Measurements from ENCODE around the gene TRIM71. TPM values are rescaled to one million over a fixed set of nuclear protein-coding genes. Genes with fewer than 3 reads are reported as not detected.

Gene TRIM71
- total RNA-seq, 1 experiment from 2014 or later, result 376 TPM

DNA sequence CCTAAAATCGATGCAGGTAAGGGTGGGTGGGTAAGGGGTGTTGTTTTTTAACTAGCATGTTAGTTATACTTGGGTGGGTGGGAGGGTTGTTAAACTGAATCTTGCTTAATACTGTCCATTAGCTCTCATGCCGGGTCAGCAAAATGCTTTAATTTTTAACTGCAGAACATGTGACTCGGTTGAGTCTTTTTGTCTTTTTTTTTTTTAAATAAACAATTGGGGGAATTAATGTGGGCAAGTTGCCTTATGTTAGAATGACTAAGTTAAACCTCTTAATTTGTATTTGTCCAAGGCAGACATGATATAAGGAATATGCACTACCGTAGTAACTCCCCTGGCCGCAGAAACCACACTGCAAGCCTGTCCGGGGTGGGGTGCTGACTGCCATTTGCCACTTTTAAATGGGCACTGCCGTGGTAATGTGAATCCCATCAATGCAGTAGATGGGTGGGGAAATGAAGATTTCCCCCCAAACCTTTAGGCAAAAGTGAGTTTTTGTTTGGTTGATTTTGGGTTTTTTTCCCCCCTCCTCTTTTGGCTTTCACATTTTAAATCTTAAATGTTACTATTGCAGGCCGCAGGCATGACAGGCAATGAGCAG, 79.3 kb downstream of the TRIM71 start:
- H3K14ac ChIP-seq (ENCODE audit: insufficient read depth, low read length), result no peak overlapping the region
- Mint-ChIP-seq H3K4me3 (no peak overlapping the region), H3K27ac (peak overlapping the region in 2 of 3 experiments; percentile 49 to 95; a peak in 3 of 7 replicates), H3K9me3 (peaks cover 0 to 6% of the 10 kb centered on the region in 2 experiments; a peak in 3 of 5 replicates), H3K27me3 (ENCODE audit: low read depth) (peaks cover 2% of the 10 kb centered on the region; the same call in 1 of the 2 replicates), H3K4me1 (peaks cover 49 to 53% of the 10 kb centered on the region in 2 experiments), H3K36me3 (ENCODE audit: insufficient read depth in 1 of 3, low read depth in 3 of 3) (peaks cover 29 to 78% (median 57%) of the 10 kb centered on the region in 3 experiments)
- no peaks in the 10 kb centered on the region for H3K9me3 ChIP-seq (ENCODE audit: control insufficient read depth, low read depth, low read length)
- no peaks in the 10 kb centered on the region for H4K20me1 ChIP-seq (ENCODE audit: control insufficient read depth, insufficient read depth, insufficient read length)
- no peak overlapping the region for H2BK120ac ChIP-seq (ENCODE audit: low read depth, low read length, poor library complexity, severe bottlenecking)
- H2BK5ac ChIP-seq (ENCODE audit: insufficient read length, low read length), result no peak overlapping the region
- H3T11ph ChIP-seq (ENCODE audit: low read length), result no peak overlapping the region
- TF ChIP-seq, protein P1, sequence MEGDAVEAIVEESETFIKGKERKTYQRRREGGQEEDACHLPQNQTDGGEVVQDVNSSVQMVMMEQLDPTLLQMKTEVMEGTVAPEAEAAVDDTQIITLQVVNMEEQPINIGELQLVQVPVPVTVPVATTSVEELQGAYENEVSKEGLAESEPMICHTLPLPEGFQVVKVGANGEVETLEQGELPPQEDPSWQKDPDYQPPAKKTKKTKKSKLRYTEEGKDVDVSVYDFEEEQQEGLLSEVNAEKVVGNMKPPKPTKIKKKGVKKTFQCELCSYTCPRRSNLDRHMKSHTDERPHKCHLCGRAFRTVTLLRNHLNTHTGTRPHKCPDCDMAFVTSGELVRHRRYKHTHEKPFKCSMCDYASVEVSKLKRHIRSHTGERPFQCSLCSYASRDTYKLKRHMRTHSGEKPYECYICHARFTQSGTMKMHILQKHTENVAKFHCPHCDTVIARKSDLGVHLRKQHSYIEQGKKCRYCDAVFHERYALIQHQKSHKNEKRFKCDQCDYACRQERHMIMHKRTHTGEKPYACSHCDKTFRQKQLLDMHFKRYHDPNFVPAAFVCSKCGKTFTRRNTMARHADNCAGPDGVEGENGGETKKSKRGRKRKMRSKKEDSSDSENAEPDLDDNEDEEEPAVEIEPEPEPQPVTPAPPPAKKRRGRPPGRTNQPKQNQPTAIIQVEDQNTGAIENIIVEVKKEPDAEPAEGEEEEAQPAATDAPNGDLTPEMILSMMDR (conservative IDR thresholded peaks at IDR 0.05), result no peak
- H3K23me2 ChIP-seq (ENCODE audit: insufficient read length, low read depth, low read length, poor library complexity, severe bottlenecking), result no peaks in the 10 kb centered on the region
- H3K27ac ChIP-seq (ENCODE audit: insufficient read length, low read depth, low read length), result no peak overlapping the region
- H2BK20ac ChIP-seq (ENCODE audit: low read depth, low read length, poor library complexity, severe bottlenecking), result no peak overlapping the region
- H3K4ac ChIP-seq (ENCODE audit: low read depth, low read length), result no peak overlapping the region
- no peak overlapping the region for H2BK12ac ChIP-seq (ENCODE audit: insufficient read length, low read depth, low read length)
- H4K8ac ChIP-seq (replicated peaks; ENCODE audit: insufficient read length, low read depth, low read length), result no peak overlapping the region
- H3K23ac ChIP-seq (ENCODE audit: insufficient read length, low read depth, low read length), result no peak overlapping the region
- DNase-seq, result no peak
- H4K91ac ChIP-seq (ENCODE audit: insufficient read length, low read depth, low read length), result no peak overlapping the region
- H3K79me2 ChIP-seq (ENCODE audit: insufficient read depth, low read length), result peaks cover 7% of the 10 kb centered on the region; the same call in 1 of the 2 replicates
- H4K5ac ChIP-seq (ENCODE audit: insufficient read length, low read depth, low read length), result no peak overlapping the region
- H2BK15ac ChIP-seq (ENCODE audit: low read depth, low read length), result no peak overlapping the region
- H3K56ac ChIP-seq (ENCODE audit: insufficient read length, low read depth, low read length), result no peak overlapping the region
- H3K9ac ChIP-seq (ENCODE audit: extremely low read depth, insufficient read length, low read length), result no peak overlapping the region
- no peaks in the 10 kb centered on the region for H3K79me1 ChIP-seq (ENCODE audit: insufficient read depth, low read depth, low read length, poor library complexity, severe bottlenecking)
- no CpG with 5 or more reads among the region's 8 CpGs for WGBS (ENCODE audit: extremely low coverage, insufficient read length, low lambda C conversion rate)
- H3K4me2 ChIP-seq (ENCODE audit: insufficient read depth, insufficient read length, low read length), result no peak overlapping the region
- H2AK5ac ChIP-seq (ENCODE audit: insufficient read length, low read length), result no peak overlapping the region
- H3K4me1 ChIP-seq (ENCODE audit: insufficient read depth, low read length), result 0 out of 2 replicates have a peak, but pooled peaks cover 2% of the 10 kb centered on the region
- H2AFZ ChIP-seq (ENCODE audit: low read length), result no peak overlapping the region
- no peak overlapping the region for H3K18ac ChIP-seq (ENCODE audit: insufficient read length, low read depth, low read length)
- H3K27me3 ChIP-seq (ENCODE audit: insufficient read depth, low read length), result no peaks in the 10 kb centered on the region
